GM18870 (cell line): ENCODE data around the gene ALX4.

Experiments
- ATAC-seq: cut with Tn5 transposase; IDR thresholded peaks from one replicate; pipeline ENCODE4 v1.9.1; 2021; ENCODE audit warnings: moderate library complexity; ENCODE audit not compliant: unreplicated experiment

ALX4 gene

GRCh38 chr11:44269369-44270351 lies 40.3 kb downstream of the ALX4 start:
- ATAC-seq, result no peak

- ATAC-seq, result no peak
Measured at GRCh38 chr11:44268614-44269080, 41.3 kb downstream of the ALX4 start.

GRCh38 chr11:44267750-44268613 lies 42.0 kb downstream of the ALX4 start:
- ATAC-seq, result no peak

GRCh38 chr11:44267006-44267749 lies 42.8 kb downstream of the ALX4 start:
- ATAC-seq, result no peak

- no peak for ATAC-seq
Measured at GRCh38 chr11:44266056-44266780, 43.7 kb downstream of the ALX4 start.

GRCh38 chr11:44264761-44265160 lies 45.2 kb downstream of the ALX4 start:
- no peak for ATAC-seq

GRCh38 chr11:44264438-44264749 lies 45.5 kb downstream of the ALX4 start:
- no peak for ATAC-seq

GRCh38 chr11:44263738-44264437 lies 46.1 kb downstream of the ALX4 start:
- no peak for ATAC-seq

GRCh38 chr11:44261800-44262591 lies 47.9 kb downstream of the ALX4 start:
- ATAC-seq, result no peak

- no peak for ATAC-seq
Measured at GRCh38 chr11:44260081-44260480, 49.9 kb downstream of the ALX4 start.

- no peak for ATAC-seq
Measured at GRCh38 chr11:44258839-44259420, 51.0 kb downstream of the ALX4 start.

GRCh38 chr11:44258190-44258489 lies 51.8 kb downstream of the ALX4 start:
- no peak for ATAC-seq

GRCh38 chr11:44257338-44258189 lies 52.4 kb downstream of the ALX4 start:
- ATAC-seq, result no peak

GRCh38 chr11:44256673-44257291 lies 53.2 kb downstream of the ALX4 start:
- no peak for ATAC-seq

- ATAC-seq, result no peak
Measured at GRCh38 chr11:44255406-44256071, 54.4 kb downstream of the ALX4 start.

- ATAC-seq, result no peak
Measured at GRCh38 chr11:44252999-44253602, 56.8 kb downstream of the ALX4 start.
